Breast epithelium (tissue), 3 donors: ENCODE measurements around the gene PTPRN2.

Source experiments
- CTCF ChIP-seq, 3 donors: fragments of 450-650 bp; IDR thresholded peaks; one replicate each; pipeline ENCODE4 v1.5.1; 2016 to 2017; ENCODE audit warnings: antibody characterized with exemption in 3 of 3, mild to moderate bottlenecking in 3 of 3, moderate library complexity in 3 of 3
- POLR2AphosphoS5 ChIP-seq, 3 donors: sonication (generic); formaldehyde crosslinking; IDR thresholded peaks; one replicate each; pipeline ENCODE4 v1.6.1; 2017; ENCODE audit warnings: antibody characterized with exemption in 3 of 3

- no peak for TF ChIP-seq POLR2AphosphoS5 (IDR thresholded peaks at IDR 0.05)
- no peak for TF ChIP-seq CTCF (IDR thresholded peaks at IDR 0.05)
Measured at GRCh38 chr7:158002486-158003080, 585.0 kb downstream of the PTPRN2 start.
